ENCODE results near the gene APOL3.
"Not testable (repeated sequence)": the region's sequence is repeated elsewhere in the genome, so short reads cannot be mapped to it uniquely, and the experiment has no call there.

APOL3 gene

DNA sequence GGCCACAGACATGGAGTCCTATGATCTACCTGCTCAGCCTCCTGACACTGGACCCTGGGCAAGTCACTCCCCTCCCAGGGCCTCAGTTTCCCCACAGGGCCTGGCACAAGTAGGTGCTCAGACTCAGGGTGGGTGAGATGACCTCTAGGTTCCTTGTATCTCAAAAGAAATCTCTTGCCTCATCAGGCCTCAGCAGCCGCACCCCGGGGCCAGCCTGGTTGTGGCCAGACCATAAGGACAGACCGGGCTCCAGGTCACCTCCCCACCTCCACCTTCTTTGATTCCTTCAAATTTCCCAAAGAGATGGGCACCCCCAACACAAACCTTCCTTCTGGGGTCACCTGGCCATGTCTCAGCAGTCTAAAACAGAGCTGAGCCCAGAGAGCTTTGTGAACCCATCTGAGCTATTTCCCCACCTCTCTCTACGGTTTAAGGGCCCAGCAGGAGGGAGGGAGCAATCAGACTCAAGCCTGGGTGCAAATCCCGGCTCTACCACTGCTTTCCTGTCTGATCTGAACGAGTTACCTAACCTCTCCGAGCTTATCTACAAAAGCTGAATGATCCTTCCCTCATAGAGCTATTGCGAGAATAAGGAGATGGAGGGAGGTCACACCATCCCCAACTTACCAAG lies 43.6 kb upstream of the APOL3 start:
- in situ Hi-C loops (cut with MboI; ENCODE audit: low sequenced_read_pairs, unreplicated experiment) = no loop called here
- TF ChIP-seq, protein P1, sequence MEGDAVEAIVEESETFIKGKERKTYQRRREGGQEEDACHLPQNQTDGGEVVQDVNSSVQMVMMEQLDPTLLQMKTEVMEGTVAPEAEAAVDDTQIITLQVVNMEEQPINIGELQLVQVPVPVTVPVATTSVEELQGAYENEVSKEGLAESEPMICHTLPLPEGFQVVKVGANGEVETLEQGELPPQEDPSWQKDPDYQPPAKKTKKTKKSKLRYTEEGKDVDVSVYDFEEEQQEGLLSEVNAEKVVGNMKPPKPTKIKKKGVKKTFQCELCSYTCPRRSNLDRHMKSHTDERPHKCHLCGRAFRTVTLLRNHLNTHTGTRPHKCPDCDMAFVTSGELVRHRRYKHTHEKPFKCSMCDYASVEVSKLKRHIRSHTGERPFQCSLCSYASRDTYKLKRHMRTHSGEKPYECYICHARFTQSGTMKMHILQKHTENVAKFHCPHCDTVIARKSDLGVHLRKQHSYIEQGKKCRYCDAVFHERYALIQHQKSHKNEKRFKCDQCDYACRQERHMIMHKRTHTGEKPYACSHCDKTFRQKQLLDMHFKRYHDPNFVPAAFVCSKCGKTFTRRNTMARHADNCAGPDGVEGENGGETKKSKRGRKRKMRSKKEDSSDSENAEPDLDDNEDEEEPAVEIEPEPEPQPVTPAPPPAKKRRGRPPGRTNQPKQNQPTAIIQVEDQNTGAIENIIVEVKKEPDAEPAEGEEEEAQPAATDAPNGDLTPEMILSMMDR (IDR thresholded peaks at IDR 0.05; ENCODE audit: borderline replicate concordance, control extremely low read depth, extremely low read depth, insufficient read depth, missing control alignments) = no peak
- DNase-seq (ENCODE audit: low spot score) = no peak

DNA sequence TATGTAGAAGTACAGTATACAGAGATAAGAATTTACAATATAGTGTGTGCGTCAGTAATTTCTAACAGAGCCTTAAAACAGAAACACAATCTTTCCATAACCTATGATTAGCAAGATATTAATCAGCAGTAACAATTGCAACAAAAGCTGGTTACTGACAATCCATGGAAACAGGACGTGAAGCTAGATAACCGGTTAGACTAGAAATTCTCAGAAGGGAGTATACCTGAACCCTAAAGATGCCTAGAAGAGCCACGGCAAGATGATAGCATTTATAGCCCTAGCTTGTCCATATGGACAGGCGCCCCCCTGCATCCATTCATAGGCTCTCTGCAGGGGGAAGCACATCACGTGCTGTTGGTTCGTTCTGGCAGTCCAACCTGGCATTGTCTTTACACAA lies 42.9 kb upstream of the APOL3 start:
- in situ Hi-C loops (cut with MboI; ENCODE audit: low sequenced_read_pairs, unreplicated experiment); DNase-seq (ENCODE audit: low spot score): not testable (repeated sequence)

DNA sequence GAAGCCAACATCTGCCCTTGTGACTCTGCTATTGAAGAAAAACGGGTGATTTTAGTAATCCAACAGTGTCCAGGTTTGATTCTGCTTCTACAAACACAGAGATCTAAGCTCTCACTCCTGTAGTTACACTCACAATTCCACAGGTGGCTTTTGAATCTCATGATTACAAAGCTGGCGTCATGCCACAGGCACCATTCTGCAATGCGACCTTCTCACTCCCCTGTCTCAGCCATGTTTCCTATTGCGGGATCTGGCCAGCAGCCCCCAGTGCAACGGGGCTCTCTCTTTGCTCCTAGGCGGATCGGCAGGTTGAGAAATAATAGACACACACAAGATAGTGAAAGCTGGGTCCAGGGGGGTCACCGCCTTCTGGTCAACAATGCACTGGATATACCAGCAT lies 42.4 kb upstream of the APOL3 start:
- in situ Hi-C loops (cut with MboI; ENCODE audit: low sequenced_read_pairs, unreplicated experiment); DNase-seq (ENCODE audit: low spot score): not testable (repeated sequence)

DNA sequence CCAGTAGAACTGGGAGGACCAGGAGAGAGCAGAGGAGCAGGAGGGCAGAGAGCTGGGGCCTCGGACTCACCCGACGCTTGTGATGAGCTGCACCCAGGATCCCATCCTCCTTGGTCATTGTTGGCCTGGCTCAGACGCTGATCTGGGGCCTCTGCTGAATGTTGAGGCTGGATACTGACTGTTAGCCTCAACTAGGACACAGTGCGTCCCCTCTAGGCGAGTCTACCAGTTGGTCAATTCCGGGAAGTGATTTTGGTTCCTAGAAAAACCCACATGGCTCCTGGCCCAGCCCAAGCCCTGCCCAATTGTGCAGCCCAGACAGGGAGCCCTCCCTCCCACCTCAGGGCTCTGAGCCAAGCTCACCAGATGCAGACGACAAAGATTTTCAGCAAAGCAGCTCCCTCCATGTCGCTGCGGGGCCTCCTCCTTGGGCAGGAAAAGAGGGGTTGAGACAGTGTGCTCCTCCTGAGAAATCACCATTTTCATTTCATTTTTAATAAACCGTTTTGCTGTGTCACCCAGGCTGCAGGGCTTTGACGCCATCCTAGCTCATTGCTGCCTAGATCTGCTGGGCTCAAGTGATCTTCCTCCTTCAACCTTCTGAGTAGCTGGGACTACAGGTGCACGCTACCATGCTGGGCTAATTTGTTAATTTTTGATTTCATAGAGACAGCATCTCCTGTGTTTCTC lies 41.2 kb upstream of the APOL3 start, which contains the start of gene APOL4:
Gene APOL4, minus strand, starts transcription at position 180 of the 690 bp plus-strand sequence. Its CDS starts 75 bp downstream, at position 105.
- in situ Hi-C loops (cut with MboI; ENCODE audit: low sequenced_read_pairs, unreplicated experiment) = no loop called here
- no peak for DNase-seq (ENCODE audit: low spot score)

DNA sequence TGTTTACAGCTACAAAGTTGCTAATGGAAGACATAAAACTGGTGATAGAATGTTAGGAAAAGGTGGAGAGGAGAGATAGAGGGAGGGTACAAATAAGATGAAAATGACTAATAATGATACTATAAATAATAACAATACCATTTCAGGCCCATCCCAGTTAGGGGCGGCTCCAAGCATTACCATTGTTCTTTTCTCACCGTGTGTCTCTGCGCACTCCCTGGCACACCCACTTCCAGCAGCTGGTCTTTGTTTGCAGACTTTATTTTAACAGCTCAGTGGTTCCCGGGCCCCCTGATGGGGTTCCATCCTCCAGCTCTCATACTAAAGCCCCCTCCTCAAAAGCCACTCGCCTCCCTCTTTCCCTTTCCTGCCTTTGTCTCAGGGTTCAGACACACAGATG lies 40.5 kb upstream of the APOL3 start:
- in situ Hi-C loops (cut with MboI; ENCODE audit: low sequenced_read_pairs, unreplicated experiment); DNase-seq (ENCODE audit: low spot score): not testable (repeated sequence)

More for the DNA sequence above, 41.2 kb upstream of the APOL3 start, which contains the start of gene APOL4:
- TF ChIP-seq, protein P1 (IDR thresholded peaks at IDR 0.05; ENCODE audit: borderline replicate concordance, control extremely low read depth, extremely low read depth, insufficient read depth, missing control alignments) = no peak

DNA sequence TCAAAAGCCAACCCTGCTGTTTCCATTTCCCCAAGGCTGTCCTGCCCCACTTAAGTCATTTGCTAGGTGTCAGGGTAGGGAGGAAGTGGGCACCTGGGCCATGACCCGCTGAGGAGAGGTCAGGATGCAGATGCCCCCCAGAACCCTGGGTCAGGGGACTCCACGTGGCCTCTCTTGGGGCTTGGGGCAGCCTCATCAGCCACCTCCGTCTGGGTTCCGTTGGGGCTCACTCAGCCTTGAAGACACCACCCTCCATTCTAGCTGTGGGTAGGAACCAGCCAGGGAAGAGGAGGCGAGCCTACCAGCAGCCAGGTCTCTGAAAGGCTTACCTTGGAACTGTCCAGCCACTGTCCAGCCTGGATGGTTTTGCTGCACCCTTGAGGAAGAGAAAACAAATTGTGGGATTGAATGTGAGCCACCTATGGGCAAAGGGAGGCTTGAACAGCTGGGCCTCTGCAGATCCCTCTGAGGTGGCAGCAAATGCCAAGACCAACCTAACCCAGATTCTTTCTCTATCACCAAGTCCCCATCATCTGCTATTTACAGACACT lies 38.5 kb upstream of the APOL3 start:
- no peak for DNase-seq (ENCODE audit: low spot score)
- in situ Hi-C loops (cut with MboI; ENCODE audit: low sequenced_read_pairs, unreplicated experiment) = no loop called here
- TF ChIP-seq, protein P1 (IDR thresholded peaks at IDR 0.05; ENCODE audit: borderline replicate concordance, control extremely low read depth, extremely low read depth, insufficient read depth, missing control alignments) = no peak

DNA sequence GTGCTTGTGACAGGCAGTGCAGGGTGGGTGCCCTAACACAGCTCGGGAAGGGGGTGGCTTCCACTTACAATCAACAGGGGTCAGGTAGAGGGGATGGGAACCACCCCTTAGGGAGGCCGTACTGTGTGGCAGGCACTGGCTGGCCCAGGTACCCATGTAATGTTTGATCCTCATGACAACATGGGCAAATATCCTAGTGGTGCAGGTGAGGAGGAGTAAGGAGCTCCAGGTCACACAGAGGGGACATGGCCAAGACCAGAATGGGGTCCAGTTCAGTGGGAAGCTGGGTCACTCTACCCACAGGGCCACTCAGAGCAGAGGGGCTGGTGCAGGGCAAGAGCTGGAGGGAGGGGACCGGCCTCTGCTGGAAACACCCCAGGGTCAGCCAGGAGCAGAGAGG lies 38.0 kb upstream of the APOL3 start:
- DNase-seq (ENCODE audit: low spot score) = no peak
- TF ChIP-seq, protein P1 (IDR thresholded peaks at IDR 0.05; ENCODE audit: borderline replicate concordance, control extremely low read depth, extremely low read depth, insufficient read depth, missing control alignments) = no peak
- in situ Hi-C loops (cut with MboI; ENCODE audit: low sequenced_read_pairs, unreplicated experiment) = no loop called here

DNA sequence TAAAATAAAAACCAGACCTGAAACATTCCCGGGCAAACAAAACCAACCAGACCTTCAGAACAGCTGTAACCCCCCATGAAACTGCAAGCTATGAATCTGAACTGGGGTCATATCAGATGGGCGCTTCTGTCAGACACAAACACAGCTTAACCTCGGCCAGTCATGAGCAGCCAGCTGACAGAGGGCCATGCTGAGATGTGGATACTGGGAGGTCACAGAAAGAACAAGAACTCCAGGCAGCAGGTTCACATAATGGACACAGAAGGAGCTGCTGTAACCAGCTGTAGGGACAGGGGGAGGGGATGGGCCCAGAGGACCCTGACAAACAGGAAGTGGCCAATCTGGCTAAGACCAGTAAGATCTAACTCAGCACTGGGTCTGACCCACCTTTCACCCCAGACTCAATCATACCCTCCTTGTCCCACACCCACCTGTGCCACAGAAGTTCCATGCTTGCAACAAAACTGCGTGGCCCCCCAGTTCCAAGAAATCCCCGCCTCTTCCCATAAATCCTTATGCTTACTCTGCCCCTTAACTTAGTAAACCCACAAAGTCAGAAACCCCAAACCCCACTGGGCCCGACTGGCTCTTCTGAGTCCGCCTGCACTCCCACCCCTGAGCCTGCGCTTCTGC lies 37.1 kb upstream of the APOL3 start:
- in situ Hi-C loops (cut with MboI; ENCODE audit: low sequenced_read_pairs, unreplicated experiment) = no loop called here
- TF ChIP-seq, protein P1 (IDR thresholded peaks at IDR 0.05; ENCODE audit: borderline replicate concordance, control extremely low read depth, extremely low read depth, insufficient read depth, missing control alignments) = no peak
- peak; percentile 43 for DNase-seq (ENCODE audit: low spot score)

Measured in GM13976 (cell line).